Measurements from ENCODE around the gene FBXL5. TPM values are rescaled to one million over a fixed set of nuclear protein-coding genes. Genes with fewer than 3 reads are reported as not detected.

The FBXL5 gene
- total and polyA plus RNA-seq, 2 donors (not counting 3 experiments of a cell fraction or from before 2014, with no cell fraction given): 42.2 to 60.2 TPM

- BruUV-seq (replicated peaks): no TSS peak
- FAIRE-seq: no peak
Measured at GRCh38 chr4:15684498-15684897, 29.3 kb upstream of the FBXL5 start.

More at GRCh38 chr4:15684498-15684897, 29.3 kb upstream of the FBXL5 start:
- H3K9me1 ChIP-seq (replicated peaks; ENCODE audit: control insufficient read depth, extremely low read depth, insufficient read depth, low read length): no peaks in the 10 kb centered on the region
- H4K20me1 ChIP-seq (replicated peaks; ENCODE audit: control insufficient read depth, extremely low read depth, insufficient read depth, low read length): no peaks in the 10 kb centered on the region
- H2AFZ ChIP-seq (ENCODE audit: low read depth, low read length): no peak overlapping the region
- intact Hi-C loops (cut with micrococcal nuclease): no loop called here
- H3K27me3 ChIP-seq (ENCODE audit: control insufficient read depth in 2 of 2, insufficient read depth in 2 of 2, low read length in 2 of 2): no peaks in the 10 kb centered on the region
- DNase-seq (ENCODE audit: low read depth, low spot score): no peak
- ChIA-PET CTCF (no interaction called here), POLR2A (no interaction called here)
- H3K36me3 ChIP-seq (ENCODE audit: control insufficient read depth in 2 of 2, extremely low read depth in 1 of 2, insufficient read depth in 2 of 2, low read length in 2 of 2): peaks cover 0 to 6% of the 10 kb centered on the region in 2 experiments
- TF ChIP-seq MYC (IDR thresholded peaks at IDR 0.05; ENCODE audit: low read depth, low read length) (no peak), EZH2 (IDR thresholded peaks at IDR 0.05; ENCODE audit: borderline replicate concordance, low read depth, low read length, severe bottlenecking) (no peak), POLR2A (IDR thresholded peaks at IDR 0.05; ENCODE audit: low read depth, low read length) (no peak), JUN (IDR thresholded peaks at IDR 0.05; ENCODE audit: borderline replicate concordance, insufficient read depth, insufficient read length, low read depth) (no peak), POLR2AphosphoS5 (IDR thresholded peaks at IDR 0.05; ENCODE audit: insufficient read depth, low read depth, low read length) (no peak), CTCF (IDR thresholded peaks at IDR 0.05; ENCODE audit: extremely low read depth in 1 of 2, insufficient read depth in 1 of 2, low read depth in 1 of 2, low read length in 2 of 2) (no peak), FOS (IDR thresholded peaks at IDR 0.05; ENCODE audit: borderline replicate concordance, insufficient read depth, low read length) (no peak), GATA2 (IDR thresholded peaks at IDR 0.05; ENCODE audit: insufficient read depth, insufficient read length, low read depth, low read length) (no peak)
- TF ChIP-seq, protein P1, sequence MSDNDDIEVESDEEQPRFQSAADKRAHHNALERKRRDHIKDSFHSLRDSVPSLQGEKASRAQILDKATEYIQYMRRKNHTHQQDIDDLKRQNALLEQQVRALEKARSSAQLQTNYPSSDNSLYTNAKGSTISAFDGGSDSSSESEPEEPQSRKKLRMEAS (IDR thresholded peaks at IDR 0.05; ENCODE audit: insufficient read depth, insufficient read length): no peak
- H3K27ac ChIP-seq (ENCODE audit: insufficient read depth, low read depth, low read length): no peak overlapping the region
- peaks cover 49% of the 10 kb centered on the region for H3K79me2 ChIP-seq (ENCODE audit: control insufficient read depth, insufficient read depth, low read length)
- peak overlapping the region; percentile 12 for H3K4me2 ChIP-seq (ENCODE audit: insufficient read depth, low read length)
- H3K4me1 ChIP-seq (ENCODE audit: control insufficient read depth, extremely low read depth, insufficient read depth, low read length): peaks cover 28% of the 10 kb centered on the region
- H3K9me3 ChIP-seq (replicated peaks; ENCODE audit: control insufficient read depth, insufficient read depth, low read length): no peaks in the 10 kb centered on the region
- no peak overlapping the region for H3K4me3 ChIP-seq (replicated peaks in 1 of 3; ENCODE audit: insufficient read depth in 1 of 3, low read depth in 1 of 3, low read length in 3 of 3)
- dilution Hi-C loops (cut with MboI; ENCODE audit: extremely low pct_ligation_motif_present, low sequenced_read_pairs): no loop called here
- H3K9ac ChIP-seq (replicated peaks; ENCODE audit: extremely low read depth, insufficient read depth, low read length): no peak overlapping the region
